Posterior cingulate gyrus (tissue), 11 donors: ENCODE data around the gene SERINC2.
"Not testable (repeated sequence)": the region's sequence is repeated elsewhere in the genome, so short reads cannot be mapped to it uniquely, and the experiment has no call there.

Experiments used
- DNase-seq, 10 donors: peaks; one replicate each; pipeline versions ENCODE4 v3.0.0 to v3.0.0-alpha.2; 2020 to 2021; ENCODE audit warnings: mixed read lengths in 3 of 10
- intact Hi-C: fragments of 100-400 bp; cut with DNase I; formaldehyde crosslinking; loops from one replicate; pipeline ENCODE4 v1.15.1; 2023

Gene SERINC2

GRCh38 chr1:31429583-31429982 is 16.6 kb downstream of the SERINC2 start:
- intact Hi-C loops: no loop called here
- peak in 2 of 10 donors; percentile 41 to 54 for DNase-seq

GRCh38 chr1:31431351-31432257 is 18.6 kb downstream of the SERINC2 start:
- intact Hi-C loops: not testable (repeated sequence)
- DNase-seq: peak in 2 of 10 donors; percentile 23 to 50

GRCh38 chr1:31432592-31433395 is 19.8 kb downstream of the SERINC2 start:
- intact Hi-C loops: no loop called here
- peak in 1 of 10 donors; percentile 45 for DNase-seq

GRCh38 chr1:31433396-31433930 is 20.4 kb downstream of the SERINC2 start:
- intact Hi-C loops: no loop called here
- no peak for DNase-seq

GRCh38 chr1:31434101-31434871 is 21.3 kb downstream of the SERINC2 start:
- intact Hi-C loops: no loop called here
- DNase-seq: peak in 1 of 10 donors; percentile 81

- DNase-seq: peak in 1 of 10 donors; percentile 70
- intact Hi-C loops: no loop called here
These were observed 22.0 kb downstream of the SERINC2 start for GRCh38 chr1:31434979-31435378.

- intact Hi-C loops: no loop called here
- DNase-seq: peak in 1 of 10 donors; percentile 59
These were observed 22.7 kb downstream of the SERINC2 start for GRCh38 chr1:31435471-31436409.

- DNase-seq: no peak
- intact Hi-C loops: no loop called here
These were observed 23.8 kb downstream of the SERINC2 start for GRCh38 chr1:31436596-31437432.

- intact Hi-C loops: no loop called here
- no peak for DNase-seq
These were observed 24.5 kb downstream of the SERINC2 start for GRCh38 chr1:31437433-31438037.

GRCh38 chr1:31439276-31439675 is 26.3 kb downstream of the SERINC2 start:
- intact Hi-C loops: no loop called here
- peak in 1 of 10 donors; percentile 53 for DNase-seq

GRCh38 chr1:31441073-31441472 is 28.1 kb downstream of the SERINC2 start:
- intact Hi-C loops: no loop called here
- no peak for DNase-seq

- intact Hi-C loops: no loop called here
- peak in 1 of 10 donors; percentile 34 for DNase-seq
These were observed 28.5 kb downstream of the SERINC2 start for GRCh38 chr1:31441558-31441957.

- intact Hi-C loops: no loop called here
- DNase-seq: peak in 1 of 10 donors; percentile 28
These were observed 29.1 kb downstream of the SERINC2 start for GRCh38 chr1:31441970-31442647.

GRCh38 chr1:31442648-31442994 is 29.6 kb downstream of the SERINC2 start:
- DNase-seq: no peak
- intact Hi-C loops: no loop called here

- intact Hi-C loops: no loop called here
These were observed 30.7 kb downstream of the SERINC2 start for GRCh38 chr1:31443673-31444072.

GRCh38 chr1:31444725-31445448 is 31.9 kb downstream of the SERINC2 start:
- DNase-seq: no peak

More at GRCh38 chr1:31443673-31444072, 30.7 kb downstream of the SERINC2 start:
- no peak for DNase-seq

GRCh38 chr1:31445951-31446350 is 32.9 kb downstream of the SERINC2 start:
- no peak for DNase-seq
- intact Hi-C loops: no loop called here

More at GRCh38 chr1:31444725-31445448, 31.9 kb downstream of the SERINC2 start:
- intact Hi-C loops: no loop called here
